Measurements from ENCODE around the gene CLRN3.

GRCh38 chr10:127840884-127841283 lies 51.9 kb downstream of the CLRN3 start:
- TF ChIP-seq ZNF431 (CRISPR knock-in tag; IDR thresholded peaks at IDR 0.05) (no peak), EP300 (IDR thresholded peaks at IDR 0.05; ENCODE audit: low read length) (no peak), CTCF (IDR thresholded peaks at IDR 0.05 in 2 of 3, conservative IDR thresholded peaks at IDR 0.05 in 1 of 3; ENCODE audit: insufficient read depth in 2 of 3, low read depth in 1 of 3, low read length in 3 of 3) (no peak), RAD21 (CRISPR knock-in tag; conservative IDR thresholded peaks at IDR 0.05 in 1 of 2, IDR thresholded peaks at IDR 0.05 in 1 of 2) (no peak), AFF4 (CRISPR knock-in tag; IDR thresholded peaks at IDR 0.05) (no peak), MAX (CRISPR knock-in tag; IDR thresholded peaks at IDR 0.05) (no peak), POLR2A (conservative IDR thresholded peaks at IDR 0.05) (no peak), ARHGAP35 (IDR thresholded peaks at IDR 0.05; ENCODE audit: partially characterized antibody) (no peak)
